ENCODE measurements around the gene HMHB1.

HMHB1 gene

DNA sequence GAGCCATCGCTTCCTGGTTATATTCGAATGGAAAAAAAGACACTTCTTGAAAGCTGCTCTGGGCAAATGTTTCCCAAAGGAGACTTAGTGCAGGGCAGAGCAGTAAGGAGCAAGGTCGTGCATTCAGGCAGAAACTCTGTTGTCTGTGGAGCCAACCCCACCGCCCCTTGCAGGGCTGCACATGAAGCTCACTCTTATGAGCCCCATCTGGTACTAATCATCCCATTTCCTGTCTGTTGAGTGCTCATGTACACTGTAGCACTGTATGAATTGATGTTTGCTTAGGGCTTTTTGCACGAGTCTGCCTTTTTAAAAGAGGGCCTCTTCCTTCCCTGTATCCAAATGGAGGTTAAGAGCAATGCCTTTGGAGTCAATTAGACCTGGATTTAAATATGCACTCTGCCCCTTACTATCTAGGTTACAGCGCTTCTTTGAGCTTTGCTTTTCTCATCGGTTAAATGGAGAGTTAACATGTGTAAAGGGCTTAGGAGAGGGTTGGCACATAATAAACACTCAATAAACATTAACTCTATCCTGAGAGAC, 25.4 kb downstream of the HMHB1 start:
- TF ChIP-seq POLR2A (IDR thresholded peaks at IDR 0.05; ENCODE audit: extremely low read depth, insufficient read length) (no peak), MYC (IDR thresholded peaks at IDR 0.05; ENCODE audit: low read depth, low read length) (no peak)
- TF ChIP-seq, protein P1, sequence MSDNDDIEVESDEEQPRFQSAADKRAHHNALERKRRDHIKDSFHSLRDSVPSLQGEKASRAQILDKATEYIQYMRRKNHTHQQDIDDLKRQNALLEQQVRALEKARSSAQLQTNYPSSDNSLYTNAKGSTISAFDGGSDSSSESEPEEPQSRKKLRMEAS (IDR thresholded peaks at IDR 0.05; ENCODE audit: low read depth, low read length): no peak
- TF ChIP-seq, protein P2, sequence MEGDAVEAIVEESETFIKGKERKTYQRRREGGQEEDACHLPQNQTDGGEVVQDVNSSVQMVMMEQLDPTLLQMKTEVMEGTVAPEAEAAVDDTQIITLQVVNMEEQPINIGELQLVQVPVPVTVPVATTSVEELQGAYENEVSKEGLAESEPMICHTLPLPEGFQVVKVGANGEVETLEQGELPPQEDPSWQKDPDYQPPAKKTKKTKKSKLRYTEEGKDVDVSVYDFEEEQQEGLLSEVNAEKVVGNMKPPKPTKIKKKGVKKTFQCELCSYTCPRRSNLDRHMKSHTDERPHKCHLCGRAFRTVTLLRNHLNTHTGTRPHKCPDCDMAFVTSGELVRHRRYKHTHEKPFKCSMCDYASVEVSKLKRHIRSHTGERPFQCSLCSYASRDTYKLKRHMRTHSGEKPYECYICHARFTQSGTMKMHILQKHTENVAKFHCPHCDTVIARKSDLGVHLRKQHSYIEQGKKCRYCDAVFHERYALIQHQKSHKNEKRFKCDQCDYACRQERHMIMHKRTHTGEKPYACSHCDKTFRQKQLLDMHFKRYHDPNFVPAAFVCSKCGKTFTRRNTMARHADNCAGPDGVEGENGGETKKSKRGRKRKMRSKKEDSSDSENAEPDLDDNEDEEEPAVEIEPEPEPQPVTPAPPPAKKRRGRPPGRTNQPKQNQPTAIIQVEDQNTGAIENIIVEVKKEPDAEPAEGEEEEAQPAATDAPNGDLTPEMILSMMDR (IDR thresholded peaks at IDR 0.05; ENCODE audit: low read depth, low read length): no peak
- no peak overlapping the region for H3K4me3 ChIP-seq (ENCODE audit: low read depth, low read length)
- DNase-seq (ENCODE audit: low read depth): no peak

DNA sequence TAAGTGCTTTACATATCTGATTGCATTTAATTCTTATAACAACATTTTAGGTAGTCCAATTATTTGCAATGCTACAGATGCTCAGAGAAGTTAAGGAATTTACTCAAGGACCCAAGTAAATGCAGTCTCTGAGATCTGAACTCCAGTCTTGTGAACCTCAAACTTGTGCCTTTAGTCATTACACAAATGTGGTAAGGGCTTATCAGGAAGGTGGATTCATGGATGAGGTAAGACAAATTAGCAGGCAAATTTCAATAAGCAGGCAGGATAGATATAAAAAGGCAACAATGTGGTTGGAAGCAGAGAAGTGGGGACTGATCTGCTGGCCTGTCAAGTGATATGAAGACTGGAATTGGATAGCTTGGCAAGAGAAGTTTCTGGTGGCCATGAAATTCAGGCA, 29.5 kb downstream of the HMHB1 start:
- no peak for DNase-seq (ENCODE audit: low read depth)
- TF ChIP-seq, protein P2 (IDR thresholded peaks at IDR 0.05; ENCODE audit: low read depth, low read length): no peak
- no peak for TF ChIP-seq POLR2A (IDR thresholded peaks at IDR 0.05; ENCODE audit: extremely low read depth, insufficient read length)
- no peak overlapping the region for H3K4me3 ChIP-seq (ENCODE audit: low read depth, low read length)

DNA sequence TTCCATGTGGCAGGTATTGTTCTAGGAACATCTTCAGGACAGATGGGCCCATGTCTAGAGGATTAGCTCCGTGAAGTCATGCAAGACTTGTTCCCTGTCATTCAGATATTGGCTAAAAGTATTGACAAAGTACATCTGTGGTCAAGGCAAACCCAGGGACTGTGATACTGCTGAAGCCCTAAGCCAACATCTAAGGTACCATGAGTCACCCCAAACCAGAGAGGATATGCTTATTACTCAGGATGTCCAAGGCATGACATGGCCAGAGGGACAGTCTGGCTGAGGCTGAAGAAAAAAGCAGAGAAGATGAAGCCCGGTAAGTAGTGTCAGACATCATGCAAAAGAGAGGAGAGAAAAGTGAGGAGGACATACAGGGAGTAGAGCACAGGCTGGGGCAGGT, 31.0 kb downstream of the HMHB1 start:
- no peak overlapping the region for H3K4me3 ChIP-seq (ENCODE audit: low read depth, low read length)
- no peak for DNase-seq (ENCODE audit: low read depth)
- TF ChIP-seq MYC (IDR thresholded peaks at IDR 0.05; ENCODE audit: low read depth, low read length) (no peak), POLR2A (IDR thresholded peaks at IDR 0.05; ENCODE audit: extremely low read depth, insufficient read length) (no peak)
- TF ChIP-seq, protein P2 (IDR thresholded peaks at IDR 0.05; ENCODE audit: low read depth, low read length): no peak
- TF ChIP-seq, protein P1 (IDR thresholded peaks at IDR 0.05; ENCODE audit: low read depth, low read length): no peak

DNA sequence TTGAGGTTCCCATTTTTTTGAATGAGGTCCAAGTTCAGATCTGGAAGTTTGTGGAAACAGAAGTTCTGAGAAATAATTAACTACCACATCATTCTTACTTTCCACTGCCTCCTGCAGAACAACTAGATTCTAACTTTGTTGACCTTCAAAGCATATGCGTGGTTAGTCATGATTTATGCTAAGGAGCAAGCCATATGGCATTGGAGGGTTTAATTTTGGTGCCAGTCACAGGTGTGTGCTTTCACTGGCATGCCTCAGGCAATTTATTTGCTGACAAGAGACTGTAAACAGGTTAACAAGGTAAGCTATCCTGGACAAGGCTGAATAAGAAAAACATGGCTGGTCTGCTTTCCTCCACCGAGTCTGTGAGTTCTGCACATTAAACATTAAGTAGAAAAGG, 31.5 kb downstream of the HMHB1 start:
- TF ChIP-seq, protein P2 (IDR thresholded peaks at IDR 0.05; ENCODE audit: low read depth, low read length): no peak
- TF ChIP-seq POLR2A (IDR thresholded peaks at IDR 0.05; ENCODE audit: extremely low read depth, insufficient read length) (no peak), MYC (IDR thresholded peaks at IDR 0.05; ENCODE audit: low read depth, low read length) (no peak)
- TF ChIP-seq, protein P1 (IDR thresholded peaks at IDR 0.05; ENCODE audit: low read depth, low read length): no peak
- H3K4me3 ChIP-seq (ENCODE audit: low read depth, low read length): no peak overlapping the region
- no peak for DNase-seq (ENCODE audit: low read depth)

DNA sequence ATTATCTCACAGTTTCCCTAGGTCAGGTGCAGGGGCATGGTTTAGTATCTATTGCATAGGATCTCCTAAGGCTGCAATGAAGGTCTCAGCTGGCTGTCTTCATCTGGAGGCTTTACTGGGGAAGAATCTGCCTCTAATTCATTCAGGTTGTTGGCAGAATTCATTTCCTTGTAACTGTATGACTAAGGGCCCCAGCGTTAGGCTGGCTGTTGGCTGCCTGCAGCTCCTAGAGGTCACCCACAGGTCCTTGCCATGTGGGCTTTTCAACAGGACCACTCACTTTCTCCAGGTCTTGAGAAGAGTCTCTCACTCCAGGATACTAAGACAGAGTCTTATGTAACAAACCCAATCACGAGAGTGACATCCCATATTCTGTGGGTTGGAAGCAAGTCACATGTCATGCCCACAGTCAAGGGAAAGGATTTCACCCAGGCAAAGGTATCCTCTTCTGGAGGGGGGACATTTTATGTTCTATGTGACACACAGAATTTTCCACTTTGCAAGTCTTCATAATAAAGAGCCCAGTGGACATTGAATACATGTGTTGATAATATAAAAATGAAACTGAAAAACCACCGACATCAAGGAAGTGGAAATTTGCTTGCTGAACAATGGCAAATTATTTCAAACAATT, 38.2 kb downstream of the HMHB1 start:
- no peak for TF ChIP-seq POLR2A (IDR thresholded peaks at IDR 0.05; ENCODE audit: extremely low read depth, insufficient read length)
- TF ChIP-seq, protein P2 (IDR thresholded peaks at IDR 0.05; ENCODE audit: low read depth, low read length): no peak
- no peak for TF ChIP-seq MYC (IDR thresholded peaks at IDR 0.05; ENCODE audit: low read depth, low read length)
- TF ChIP-seq, protein P1 (IDR thresholded peaks at IDR 0.05; ENCODE audit: low read depth, low read length): no peak
- no peak overlapping the region for H3K4me3 ChIP-seq (ENCODE audit: low read depth, low read length)
- no peak for DNase-seq (ENCODE audit: low read depth)

Measured in NB4 (cell line).